Fibroblast of mammary gland (primary cell): Measurements from ENCODE around the gene RUFY4.
A peak's percentile ranks its signal among the peaks of the same experiment; 100 is the strongest.

Experiments
- DNase-seq: peaks from one replicate; pipeline ENCODE4 v3.0.0-alpha.2; 2010; ENCODE audit warnings: low read depth
- H3K4me3 ChIP-seq: 2 replicates; pipeline ENCODE4 v1.5.1; 2011; ENCODE audit warnings: low read depth, mild to moderate bottlenecking, low read length, moderate library complexity; ENCODE audit not compliant: control insufficient read depth
- CTCF ChIP-seq: conservative IDR thresholded peaks from 2 replicates; pipeline ENCODE4 v1.5.1; 2011; ENCODE audit warnings: low read depth, low read length, inconsistent platforms; ENCODE audit not compliant: control insufficient read depth, insufficient read depth

The RUFY4 gene

GRCh38 chr2:218070587-218070986 lies 1.5 kb downstream of the RUFY4 start:
- DNase-seq: no peak
- no peak for TF ChIP-seq CTCF
- no peak overlapping the region for H3K4me3 ChIP-seq

GRCh38 chr2:218071218-218071937 lies 2.3 kb downstream of the RUFY4 start:
- TF ChIP-seq CTCF: no peak

GRCh38 chr2:218072002-218072401 lies 2.9 kb downstream of the RUFY4 start:
- DNase-seq: no peak
- no peak for TF ChIP-seq CTCF
- no peak overlapping the region for H3K4me3 ChIP-seq

More at GRCh38 chr2:218071218-218071937, 2.3 kb downstream of the RUFY4 start:
- no peak overlapping the region for H3K4me3 ChIP-seq
- DNase-seq: no peak

DNA sequence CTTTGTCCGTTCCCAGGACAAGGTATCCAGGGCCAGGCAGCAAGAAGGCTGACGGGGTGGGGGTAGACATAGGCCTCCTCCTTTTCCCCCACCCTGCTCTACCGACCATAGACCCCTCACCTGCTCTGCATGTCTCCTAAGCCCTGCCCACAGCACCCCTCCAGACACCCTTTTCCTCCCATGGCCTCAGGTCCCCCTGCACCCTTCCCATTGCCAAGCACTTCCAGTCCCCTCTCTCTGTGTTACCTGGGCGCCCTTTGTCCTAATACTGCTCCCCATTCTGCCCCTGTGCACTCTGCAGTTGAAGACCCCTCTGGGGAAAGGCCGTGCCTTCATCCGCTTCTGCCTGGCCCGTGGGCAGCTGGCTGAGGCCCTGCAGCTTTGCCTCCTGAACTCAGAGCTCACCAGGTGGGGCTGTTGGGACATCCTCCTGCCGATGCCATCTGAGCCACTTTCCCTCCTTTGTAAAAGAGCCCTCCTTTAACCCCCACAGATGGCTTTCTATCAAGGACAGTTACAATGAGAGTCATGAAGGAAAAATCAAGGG lies 3.5 kb downstream of the RUFY4 start:
- no peak for DNase-seq
- TF ChIP-seq CTCF: no peak
- no peak overlapping the region for H3K4me3 ChIP-seq

DNA sequence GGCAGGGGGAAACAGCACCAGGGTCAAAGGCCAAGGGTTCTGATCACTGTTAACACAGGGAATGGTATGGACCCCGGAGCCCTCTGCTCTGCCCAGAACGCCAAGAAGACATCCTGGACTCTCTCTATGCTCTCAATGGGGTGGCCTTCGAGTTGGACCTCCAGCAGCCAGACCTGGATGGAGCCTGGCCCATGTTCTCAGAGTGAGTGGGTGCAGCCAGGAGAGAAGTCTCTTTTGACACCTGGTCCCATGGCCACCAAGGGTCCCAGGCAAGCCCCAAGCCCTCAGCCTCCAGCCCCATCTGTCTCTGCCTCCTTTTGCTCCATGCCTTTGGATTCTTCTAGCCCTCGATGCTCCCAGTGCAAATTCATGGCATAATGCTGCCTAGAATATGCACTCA lies 4.1 kb downstream of the RUFY4 start:
- TF ChIP-seq CTCF: no peak
- no peak for DNase-seq
- H3K4me3 ChIP-seq: no peak overlapping the region

DNA sequence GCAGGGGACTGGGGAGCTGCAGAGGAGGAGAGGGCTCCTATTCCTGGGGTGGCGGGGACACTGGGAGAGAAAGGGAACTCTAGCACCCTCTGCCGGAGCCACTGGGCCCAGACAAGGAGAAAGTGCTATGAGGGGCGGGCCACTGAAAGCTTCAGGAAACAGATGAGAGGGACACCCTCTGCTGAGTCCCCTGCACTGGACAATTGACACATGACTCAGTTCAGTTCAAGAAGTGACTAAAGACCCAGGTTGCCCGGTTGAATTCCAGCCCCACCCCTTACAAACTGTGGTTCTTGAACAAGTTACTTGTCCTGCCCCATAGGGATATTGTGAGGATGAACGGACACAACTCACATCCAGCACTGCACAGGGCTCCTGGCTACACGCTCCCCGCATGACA lies 5.0 kb downstream of the RUFY4 start:
- no peak overlapping the region for H3K4me3 ChIP-seq
- DNase-seq: no peak
- TF ChIP-seq CTCF: peak; percentile 41
